NCI-H1417 treated with DMSO at 0.1 percent for 48 hours (cell line): ENCODE results near the gene AQP12B.

Source experiments
- DNase-seq: peaks from one replicate; lab custom pipeline; 2025; lab: John Stamatoyannopoulos, UW

AQP12B gene

DNA sequence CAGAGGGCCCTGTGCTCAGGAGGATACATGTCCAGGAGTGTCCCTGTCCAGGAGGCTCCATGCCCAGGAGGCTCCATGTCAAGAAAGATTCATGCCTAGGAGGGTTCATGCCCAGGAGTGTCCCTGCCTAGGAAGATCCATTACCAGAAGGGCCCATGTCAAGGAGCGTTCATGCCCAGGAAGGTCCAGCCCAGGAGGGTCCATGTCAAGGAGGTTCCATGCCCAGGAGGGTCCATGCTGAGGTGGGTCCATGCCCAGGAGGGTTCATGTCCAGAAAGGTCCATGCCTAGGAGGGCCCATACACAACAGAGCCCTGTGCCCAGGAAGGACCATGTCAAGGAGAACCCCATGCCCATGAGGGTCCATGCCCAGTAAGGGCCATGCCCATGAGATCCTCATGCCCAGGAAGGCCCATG is 50.4 kb downstream of the AQP12B start:
- no peak for DNase-seq

DNA sequence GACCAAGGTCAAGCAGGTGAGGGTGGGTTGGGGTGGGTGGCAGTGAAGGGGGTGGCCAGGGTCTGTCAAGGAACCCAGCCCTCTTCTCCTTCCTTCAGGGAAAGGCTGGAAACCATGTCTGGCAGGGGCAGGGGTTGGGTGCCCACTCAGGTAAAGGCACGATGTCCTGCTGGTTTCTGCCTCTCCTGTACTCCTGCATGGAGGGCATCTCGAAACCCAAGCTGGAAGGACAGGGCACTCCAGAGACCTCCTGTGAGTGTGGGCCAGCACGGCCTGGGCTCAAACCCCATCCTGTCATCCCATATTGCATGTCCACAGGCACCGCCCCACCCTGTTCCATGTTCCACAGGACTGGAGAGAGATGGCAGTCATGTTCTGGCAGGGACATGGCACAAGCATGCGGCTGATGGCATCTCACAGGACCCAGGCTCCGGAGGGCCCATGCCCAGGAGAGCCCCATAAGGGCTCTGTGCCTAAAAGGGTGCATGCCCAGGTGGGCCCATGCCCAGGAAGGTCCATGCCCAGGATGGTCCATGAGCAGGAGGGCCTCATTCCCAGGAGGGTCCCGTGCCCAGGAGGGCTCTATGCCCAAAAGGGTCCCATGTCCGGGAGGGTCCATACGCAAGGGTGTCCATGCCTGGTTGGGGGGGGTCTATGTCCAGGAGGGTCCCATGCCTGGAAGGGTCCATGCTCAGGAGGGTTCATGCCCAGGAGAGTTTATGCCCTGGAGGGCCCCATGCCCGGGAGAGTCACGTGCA is 51.0 kb downstream of the AQP12B start:
- DNase-seq: no peak

DNA sequence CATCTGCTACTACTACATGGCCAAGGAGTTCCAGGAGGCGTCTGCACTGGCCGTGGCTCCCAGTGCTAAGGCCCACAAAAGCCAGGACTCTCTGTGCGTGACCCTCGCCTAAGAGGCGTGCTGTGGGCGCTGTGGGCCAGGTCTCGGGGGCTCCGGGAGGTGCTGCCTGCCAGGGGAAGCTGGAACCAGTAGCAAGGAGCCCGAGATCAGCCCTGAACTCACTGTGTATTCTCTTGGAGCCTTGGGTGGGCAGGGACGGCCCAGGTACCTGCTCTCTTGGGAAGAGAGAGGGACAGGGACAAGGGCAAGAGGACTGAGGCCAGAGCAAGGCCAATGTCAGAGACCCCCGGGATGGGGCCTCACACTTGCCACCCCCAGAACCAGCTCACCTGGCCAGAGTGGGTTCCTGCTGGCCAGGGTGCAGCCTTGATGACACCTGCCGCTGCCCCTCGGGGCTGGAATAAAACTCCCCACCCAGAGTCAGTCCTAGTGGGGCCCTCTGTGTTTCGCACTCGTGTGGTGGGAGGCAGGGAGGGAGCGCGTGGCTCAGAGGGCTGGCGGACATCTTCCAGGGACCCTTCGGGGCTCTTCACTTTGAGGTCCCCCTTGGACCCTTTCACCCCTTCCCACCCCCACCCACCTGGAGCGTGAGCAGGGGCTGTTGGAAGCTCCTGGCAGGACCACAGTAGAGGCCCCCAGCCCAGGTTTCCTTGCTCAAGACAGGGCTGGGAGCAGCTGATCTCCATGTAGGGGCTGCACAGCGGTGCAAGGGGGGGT is 51.7 kb downstream of the AQP12B start:
- DNase-seq: no peak

DNA sequence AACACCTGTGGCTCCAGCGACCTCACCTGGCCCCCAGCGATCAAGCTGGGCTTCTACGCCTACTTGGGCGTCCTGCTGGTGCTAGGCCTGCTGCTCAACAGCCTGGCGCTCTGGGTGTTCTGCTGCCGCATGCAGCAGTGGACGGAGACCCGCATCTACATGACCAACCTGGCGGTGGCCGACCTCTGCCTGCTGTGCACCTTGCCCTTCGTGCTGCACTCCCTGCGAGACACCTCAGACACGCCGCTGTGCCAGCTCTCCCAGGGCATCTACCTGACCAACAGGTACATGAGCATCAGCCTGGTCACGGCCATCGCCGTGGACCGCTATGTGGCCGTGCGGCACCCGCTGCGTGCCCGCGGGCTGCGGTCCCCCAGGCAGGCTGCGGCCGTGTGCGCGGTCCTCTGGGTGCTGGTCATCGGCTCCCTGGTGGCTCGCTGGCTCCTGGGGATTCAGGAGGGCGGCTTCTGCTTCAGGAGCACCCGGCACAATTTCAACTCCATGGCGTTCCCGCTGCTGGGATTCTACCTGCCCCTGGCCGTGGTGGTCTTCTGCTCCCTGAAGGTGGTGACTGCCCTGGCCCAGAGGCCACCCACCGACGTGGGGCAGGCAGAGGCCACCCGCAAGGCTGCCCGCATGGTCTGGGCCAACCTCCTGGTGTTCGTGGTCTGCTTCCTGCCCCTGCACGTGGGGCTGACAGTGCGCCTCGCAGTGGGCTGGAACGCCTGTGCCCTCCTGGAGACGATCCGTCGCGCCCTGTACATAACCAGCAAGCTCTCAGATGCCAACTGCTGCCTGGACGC is 52.5 kb downstream of the AQP12B start:
- no peak for DNase-seq

DNA sequence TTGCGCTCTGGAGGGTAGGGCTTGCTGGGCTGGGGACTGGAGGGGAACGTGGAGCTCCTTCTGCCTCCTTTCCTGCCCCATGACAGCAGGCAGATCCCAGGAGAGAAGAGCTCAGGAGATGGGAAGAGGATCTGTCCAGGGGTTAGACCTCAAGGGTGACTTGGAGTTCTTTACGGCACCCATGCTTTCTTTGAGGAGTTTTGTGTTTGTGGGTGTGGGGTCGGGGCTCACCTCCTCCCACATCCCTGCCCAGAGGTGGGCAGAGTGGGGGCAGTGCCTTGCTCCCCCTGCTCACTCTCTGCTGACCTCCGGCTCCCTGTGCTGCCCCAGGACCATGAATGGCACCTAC is 53.1 kb downstream of the AQP12B start:
- no peak for DNase-seq

DNA sequence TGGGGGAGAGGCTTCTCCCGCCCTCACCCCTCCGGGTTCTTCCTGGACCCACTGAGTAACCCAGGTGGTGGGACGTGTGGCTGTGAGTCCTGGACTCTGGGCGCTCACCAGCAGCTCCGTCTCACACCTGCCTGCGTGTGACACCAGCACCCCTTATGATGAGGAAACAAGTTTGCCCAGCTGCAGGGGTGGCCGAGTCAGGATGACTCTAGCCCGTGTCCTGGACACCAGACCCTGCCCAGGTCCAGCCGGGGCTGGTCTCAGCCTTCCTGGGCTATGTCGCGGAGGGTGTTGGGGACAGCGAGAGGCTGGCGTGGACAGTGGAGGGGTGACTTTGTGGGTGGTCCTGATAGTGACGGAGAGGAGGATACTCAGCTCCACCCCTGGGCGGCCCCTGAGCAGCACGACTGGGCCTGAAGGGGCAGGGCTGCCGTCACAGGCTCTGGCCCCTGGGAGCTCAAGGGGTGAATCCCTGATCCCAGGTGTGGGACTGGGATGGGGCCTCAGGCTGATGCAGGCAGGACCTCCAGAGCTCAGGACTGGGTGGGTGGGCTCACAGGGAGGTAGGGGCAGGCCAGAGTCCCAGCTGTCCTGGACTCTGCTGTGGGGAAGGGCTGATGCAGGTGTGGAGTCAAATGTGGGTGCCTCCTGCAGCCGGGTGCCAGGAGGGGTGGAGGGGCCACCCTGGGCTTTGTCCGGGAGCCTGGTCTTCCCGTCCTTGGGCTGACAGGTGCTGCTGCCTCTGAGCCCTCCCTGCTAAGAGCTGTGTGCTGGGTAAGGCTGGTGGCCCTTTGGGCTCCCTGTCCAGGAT is 53.7 kb downstream of the AQP12B start:
- DNase-seq: no peak

DNA sequence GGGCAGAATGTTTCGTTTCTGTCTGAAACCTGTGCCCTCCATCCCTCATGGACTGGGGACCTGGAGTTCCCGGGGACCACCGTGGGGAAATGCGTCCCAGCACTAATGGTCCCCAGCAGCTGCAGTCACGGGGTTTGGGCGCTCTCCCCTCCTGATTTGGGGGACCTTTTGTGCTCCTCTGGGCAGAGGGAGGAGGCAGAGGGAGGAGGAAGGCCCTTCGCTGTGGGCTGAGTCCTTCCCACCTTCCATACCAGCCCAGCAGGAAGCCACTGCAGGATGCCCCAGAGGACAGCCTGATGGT is 54.2 kb downstream of the AQP12B start:
- DNase-seq: no peak

DNA sequence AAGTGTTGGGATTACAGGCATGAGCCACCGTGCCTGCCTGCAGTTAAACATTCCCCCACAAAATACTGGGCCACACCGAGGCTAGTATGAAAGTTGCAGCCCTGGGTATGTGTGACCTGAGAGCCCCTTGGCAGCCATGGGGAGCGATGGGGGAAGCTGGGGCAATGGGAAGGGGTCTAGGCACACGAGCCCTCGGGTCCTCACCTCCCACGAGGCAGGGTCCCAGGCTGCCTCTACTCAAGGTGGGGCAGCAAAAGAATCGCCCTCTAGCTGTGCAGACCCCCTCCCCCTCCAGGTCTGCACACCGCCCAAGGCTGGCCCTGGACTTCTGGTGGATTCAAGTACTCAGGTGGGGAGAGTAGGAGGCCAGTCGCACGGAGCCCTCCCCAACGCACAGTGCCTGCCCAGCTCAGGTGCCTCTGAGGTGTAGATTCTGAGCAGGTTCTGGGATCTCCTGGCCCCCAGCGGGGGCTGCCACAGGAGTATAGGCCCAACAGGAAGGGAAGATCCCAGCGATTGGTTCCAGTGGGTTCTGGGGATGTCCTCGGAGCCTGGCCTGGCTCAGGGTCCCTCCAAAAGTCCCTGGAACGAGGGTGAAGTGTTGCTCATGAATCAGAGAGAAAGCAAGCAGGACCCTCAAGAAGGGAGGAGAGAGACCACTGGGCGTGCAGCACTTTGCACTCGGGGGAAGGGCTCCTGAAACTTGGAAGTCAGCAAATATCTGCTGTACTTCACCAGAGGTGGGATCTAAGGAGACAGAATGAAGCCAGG is 54.8 kb downstream of the AQP12B start:
- DNase-seq: no peak

DNA sequence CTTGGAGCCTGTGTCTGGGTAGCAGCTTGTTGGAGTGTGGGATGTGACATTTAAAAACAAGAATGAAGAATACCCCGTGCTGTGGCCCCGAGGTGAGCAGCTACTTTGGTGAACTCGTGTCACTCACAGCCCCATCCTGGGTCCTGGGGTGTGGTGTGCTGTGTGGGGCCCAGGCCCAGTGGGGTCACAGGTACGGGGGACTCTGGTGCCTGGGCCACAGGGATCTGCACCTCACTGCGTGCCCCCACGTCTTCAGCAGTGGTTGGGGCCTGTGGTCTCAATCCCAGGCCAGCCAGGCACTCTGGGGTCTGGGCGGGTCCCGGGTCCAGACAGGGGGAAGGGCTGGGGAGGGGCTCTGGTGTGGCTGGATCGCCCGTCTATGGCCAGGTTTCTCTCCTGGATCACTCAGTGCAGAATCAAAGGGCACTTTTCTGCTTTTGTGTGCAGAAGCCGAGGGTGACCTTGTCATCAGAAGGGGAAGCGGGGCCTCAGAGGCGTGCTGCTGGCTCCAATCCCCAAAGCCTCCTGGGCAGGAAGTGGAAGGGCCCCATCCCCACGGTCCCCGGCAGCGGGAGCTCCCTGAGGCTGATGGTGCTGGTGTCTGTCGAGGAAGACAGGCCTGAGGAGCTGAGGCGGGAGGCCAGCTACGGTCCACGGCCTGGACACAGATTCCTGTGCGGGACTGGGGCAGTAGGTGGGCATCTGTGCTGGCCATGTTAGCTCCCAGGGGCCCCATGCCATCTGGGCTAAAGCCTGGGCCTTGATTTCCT is 56.0 kb downstream of the AQP12B start:
- DNase-seq: no peak
